HCT116 (cell line): Measurements from ENCODE around the gene KCNJ16. TPM values are rescaled to one million over a fixed set of nuclear protein-coding genes. Genes with fewer than 3 reads are reported as not detected.

Experiments
- ATAC-seq: fragments of 200-7000 bp; cut with Tn5 transposase; 2 replicates; pipeline ENCODE4 v1.9.1; 2020; ENCODE audit warnings: mild to moderate bottlenecking, moderate library complexity
- BruUV-seq: library from RNA; stranded (reverse); fragments of 400-500 nt; replicated peaks from 2 replicates; lab custom pipeline; 2021; lab: Mats Ljungman, UMichigan
- CTCF ChIA-PET: fragments of 300-600 bp; sonication (Branson Sonifier 250); formaldehyde crosslinking; loops from one replicate; lab custom pipeline; 2021; ENCODE audit warnings: antibody characterized with exemption; lab: Charles Lee
- POLR2A ChIA-PET: fragments of 300-600, 350-600 bp; sonication (Branson Sonifier 250); formaldehyde crosslinking; loops from one replicate; lab custom pipeline; 2021; ENCODE audit warnings: antibody characterized with exemption; lab: Charles Lee
- RAD21 ChIA-PET, 2 experiments: fragments of 300-600 bp; sonication (Branson Sonifier 250); formaldehyde crosslinking; loops; one replicate each; lab custom pipeline; 2023; ENCODE audit warnings: low total read pairs in 2 of 2; ENCODE audit not compliant: uncharacterized antibody in 2 of 2, unreplicated experiment in 2 of 2, low non-redundant PET in 1 of 2; lab: Charles Lee
- DNase-seq: peaks from one replicate; pipeline ENCODE4 v3.0.0-alpha.2; 2010; ENCODE audit warnings: low read depth, low spot score
- H2AFZ ChIP-seq: fragments of 200-600 bp; shearing (Covaris generic), sonication (generic); 2 replicates; pipeline ENCODE4 v1.6.1; 2017; ENCODE audit warnings: low read depth, mixed run types, mixed read lengths, antibody characterized with exemption, low read length; ENCODE audit not compliant: poor library complexity, severe bottlenecking
- H3K27ac ChIP-seq: 2 replicates; pipeline ENCODE4 v1.5.1; 2012; ENCODE audit warnings: low read depth, low read length
- H3K27me3 ChIP-seq: fragments of 200-600 bp; sonication (generic); 2 replicates; pipeline ENCODE4 v1.6.1; 2016; ENCODE audit warnings: mixed run types, low read length, mixed read lengths; ENCODE audit not compliant: insufficient read depth
- H3K36me3 ChIP-seq, 2 experiments: fragments of 200-500 bp in 1 of 2; fragments of 200-600 bp in 1 of 2; sonication (Bioruptor generic) in 1 of 2; sonication (generic) in 1 of 2; 2 replicates each; pipeline versions ENCODE4 v1.5.1 to v1.6.1; 2014 to 2016; ENCODE audit warnings: low read length in 2 of 2, inconsistent platforms in 1 of 2, mixed read lengths in 1 of 2, mixed run types in 1 of 2; ENCODE audit not compliant: insufficient read depth in 2 of 2, control insufficient read depth in 1 of 2
- H3K4me1 ChIP-seq, 2 experiments: fragments of 200-600 bp in 1 of 2; sonication (generic) in 1 of 2; 2 replicates each; pipeline versions ENCODE4 v1.5.1 to v1.6.1; 2012 to 2017; ENCODE audit warnings: low read length in 2 of 2, inconsistent platforms in 1 of 2, mild to moderate bottlenecking in 1 of 2, mixed read lengths in 1 of 2, mixed run types in 1 of 2, moderate library complexity in 1 of 2; ENCODE audit not compliant: insufficient read depth in 2 of 2, control insufficient read depth in 1 of 2
- H3K4me2 ChIP-seq: fragments of 200-600 bp; sonication (generic); 2 replicates; pipeline ENCODE4 v1.6.1; 2017; ENCODE audit warnings: mixed run types, low read length, mixed read lengths
- H3K4me3 ChIP-seq, 2 experiments: fragments of 200-600 bp in 1 of 2; sonication (generic) in 1 of 2; replicated peaks in 1 of 2; 2 replicates each; pipeline ENCODE4 v1.5.1; 2011 to 2016; ENCODE audit warnings: low read length in 2 of 2, control low read depth in 1 of 2, low read depth in 1 of 2, mild to moderate bottlenecking in 1 of 2, mixed read lengths in 1 of 2, mixed run types in 1 of 2
- H3K79me2 ChIP-seq: fragments of 200-600 bp; sonication (generic); 2 replicates; pipeline ENCODE4 v1.6.1; 2017; ENCODE audit warnings: mild to moderate bottlenecking, mixed run types, low read length, moderate library complexity, mixed read lengths; ENCODE audit not compliant: insufficient read depth
- H3K9ac ChIP-seq: fragments of 200-600 bp; sonication (generic); 2 replicates; pipeline ENCODE4 v1.6.1; 2016; ENCODE audit warnings: low read length, mixed read lengths
- H3K9me2 ChIP-seq: fragments of 200-600 bp; sonication (generic), shearing (Covaris generic); 2 replicates; pipeline ENCODE4 v1.6.1; 2017; ENCODE audit warnings: mixed run types, mild to moderate bottlenecking, moderate library complexity; ENCODE audit not compliant: insufficient read depth
- H3K9me3 ChIP-seq, 2 experiments: fragments of 200-500 bp in 1 of 2; fragments of 200-600 bp in 1 of 2; sonication (Bioruptor generic) in 1 of 2; sonication (generic) in 1 of 2; 2 replicates each; pipeline ENCODE4 v1.6.1; 2014 to 2017; ENCODE audit warnings: low read length in 2 of 2, mixed read lengths in 2 of 2, inconsistent platforms in 1 of 2, low read depth in 1 of 2, mild to moderate bottlenecking in 1 of 2, mixed run types in 1 of 2, moderate library complexity in 1 of 2; ENCODE audit not compliant: control insufficient read depth in 1 of 2, insufficient read depth in 1 of 2
- H4K20me1 ChIP-seq: fragments of 200-600 bp; sonication (generic), shearing (Covaris generic); 2 replicates; pipeline ENCODE4 v1.6.1; 2017; ENCODE audit warnings: mixed run types, mild to moderate bottlenecking, moderate library complexity; ENCODE audit not compliant: insufficient read depth
- EGR1 ChIP-seq: IDR thresholded peaks from 2 replicates; pipeline ENCODE4 v1.6.1; 2012; ENCODE audit warnings: low read depth
- ELF1 ChIP-seq: IDR thresholded peaks from 2 replicates; pipeline ENCODE4 v1.6.1; 2012; ENCODE audit warnings: low read depth, borderline replicate concordance
- JUND ChIP-seq: IDR thresholded peaks from 2 replicates; pipeline ENCODE4 v1.6.1; 2012
- YY1 ChIP-seq: IDR thresholded peaks from 2 replicates; pipeline ENCODE4 v1.6.1; 2011; ENCODE audit warnings: low read length, low read depth, moderate library complexity, mild to moderate bottlenecking; ENCODE audit not compliant: insufficient replicate concordance; ENCODE audit errors: extremely low read depth
- ZFX ChIP-seq: fragments of 450-650 bp; IDR thresholded peaks from 2 replicates; pipeline ENCODE4 v1.6.1; 2017
- intact Hi-C: fragments of 100-400 bp; cut with micrococcal nuclease; formaldehyde crosslinking; loops from 2 replicates; pipeline ENCODE4 v1.10.0; 2022
- total RNA-seq: library from RNA; stranded (reverse); gene quantifications from one replicate; pipeline ENCODE4 v1.2.1, GENCODE V29; 2021; ENCODE audit not compliant: unreplicated experiment
- TF ChIP-seq, protein P1 (sequence below): IDR thresholded peaks from 2 replicates; pipeline ENCODE4 v1.6.1; 2011; ENCODE audit warnings: mild to moderate bottlenecking, low read length, moderate library complexity; ENCODE audit not compliant: insufficient replicate concordance; ENCODE audit errors: extremely low read depth

Gene KCNJ16
- total RNA-seq, 1 experiment from 2014 or later = not detected

DNA sequence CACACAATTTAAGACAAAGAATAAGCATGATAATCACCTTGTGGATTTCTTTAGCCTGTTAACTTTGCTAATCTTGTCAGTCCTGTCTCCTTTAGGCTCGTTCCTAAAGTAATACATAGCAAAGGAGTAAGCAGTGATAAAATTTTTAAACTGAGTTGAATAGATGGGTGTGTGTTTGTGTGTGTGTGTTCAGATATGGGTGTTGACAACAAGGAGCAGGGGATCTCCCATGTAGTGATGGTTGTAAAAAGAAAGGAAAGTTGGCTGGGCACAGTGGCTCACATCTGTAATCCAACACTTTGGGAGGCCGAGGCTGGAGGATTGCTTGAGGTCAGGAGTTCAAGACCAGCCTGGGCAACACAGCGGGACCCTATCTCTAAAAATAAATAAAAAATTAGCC is 49.7 kb downstream of the KCNJ16 start:
- RAD21 ChIA-PET = no interaction called here
- no peaks in the 10 kb centered on the region for H4K20me1 ChIP-seq
- no peak overlapping the region for H3K4me3 ChIP-seq
- no peaks in the 10 kb centered on the region for H3K9me2 ChIP-seq
- no peak overlapping the region for H3K9ac ChIP-seq
- H2AFZ ChIP-seq = no peak overlapping the region
- CTCF ChIA-PET = no interaction called here
- no peaks in the 10 kb centered on the region for H3K27me3 ChIP-seq
- H3K4me1 ChIP-seq = no peaks in the 10 kb centered on the region
- DNase-seq = no peak
- no peak for TF ChIP-seq ZFX
- no peak for TF ChIP-seq ELF1
- TF ChIP-seq, protein P1, sequence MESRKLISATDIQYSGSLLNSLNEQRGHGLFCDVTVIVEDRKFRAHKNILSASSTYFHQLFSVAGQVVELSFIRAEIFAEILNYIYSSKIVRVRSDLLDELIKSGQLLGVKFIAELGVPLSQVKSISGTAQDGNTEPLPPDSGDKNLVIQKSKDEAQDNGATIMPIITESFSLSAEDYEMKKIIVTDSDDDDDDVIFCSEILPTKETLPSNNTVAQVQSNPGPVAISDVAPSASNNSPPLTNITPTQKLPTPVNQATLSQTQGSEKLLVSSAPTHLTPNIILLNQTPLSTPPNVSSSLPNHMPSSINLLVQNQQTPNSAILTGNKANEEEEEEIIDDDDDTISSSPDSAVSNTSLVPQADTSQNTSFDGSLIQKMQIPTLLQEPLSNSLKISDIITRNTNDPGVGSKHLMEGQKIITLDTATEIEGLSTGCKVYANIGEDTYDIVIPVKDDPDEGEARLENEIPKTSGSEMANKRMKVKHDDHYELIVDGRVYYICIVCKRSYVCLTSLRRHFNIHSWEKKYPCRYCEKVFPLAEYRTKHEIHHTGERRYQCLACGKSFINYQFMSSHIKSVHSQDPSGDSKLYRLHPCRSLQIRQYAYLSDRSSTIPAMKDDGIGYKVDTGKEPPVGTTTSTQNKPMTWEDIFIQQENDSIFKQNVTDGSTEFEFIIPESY = no peak
- TF ChIP-seq, all 23 proteins: peak for 0
- BruUV-seq = no TSS peak
- Histone ChIP-seq H3K36me3 (no peaks in the 10 kb centered on the region), H3K9me3 (peaks cover 7 to 11% of the 10 kb centered on the region in 2 experiments; a peak in 2 of 4 replicates), H3K4me2 (no peak overlapping the region), H3K79me2 (no peaks in the 10 kb centered on the region), H3K27ac (no peak overlapping the region)
- POLR2A ChIA-PET = no interaction called here
- no peak for ATAC-seq
- intact Hi-C loops = no loop called here

DNA sequence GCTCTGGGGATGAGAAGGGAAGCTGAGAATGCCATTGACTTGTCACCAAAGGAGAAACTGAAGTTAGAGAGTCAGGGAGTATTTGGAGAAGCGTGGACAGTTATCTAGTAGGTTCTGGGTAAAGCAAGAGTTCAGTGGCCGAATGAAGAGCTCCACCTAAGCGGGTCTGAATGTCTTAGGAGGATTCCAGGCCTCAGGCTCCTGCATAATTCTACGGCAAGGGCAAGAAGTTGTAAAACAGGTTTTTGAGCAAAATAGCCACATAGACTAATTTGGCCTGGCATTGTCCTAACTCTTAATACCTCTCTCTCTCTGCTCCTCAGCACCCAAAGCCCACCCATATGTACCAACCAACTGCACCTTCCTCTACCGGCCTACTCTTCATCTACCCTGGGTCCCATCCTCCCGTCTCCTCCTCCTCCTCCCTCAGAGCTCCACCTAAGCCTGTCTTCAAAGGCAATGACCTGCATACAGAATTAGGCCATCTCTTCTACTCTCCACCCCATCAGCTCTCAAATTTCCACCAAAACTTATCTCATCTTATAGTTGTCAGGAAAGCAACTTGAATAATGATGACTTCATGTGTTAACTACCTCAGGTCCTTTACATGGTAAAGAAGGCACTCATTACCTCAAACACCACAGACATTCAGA is 52.3 kb downstream of the KCNJ16 start:
- BruUV-seq = no TSS peak
- ChIA-PET POLR2A (no interaction called here), CTCF (no interaction called here), RAD21 (no interaction called here)
- Histone ChIP-seq H3K9me3 (peaks cover 10 to 19% of the 10 kb centered on the region in 2 experiments; a peak in 2 of 4 replicates), H3K9ac (no peak overlapping the region), H2AFZ (no peak overlapping the region), H3K4me1 (no peaks in the 10 kb centered on the region), H3K27ac (no peak overlapping the region), H3K79me2 (no peaks in the 10 kb centered on the region), H3K4me2 (no peak overlapping the region), H3K4me3 (no peak overlapping the region), H3K36me3 (no peaks in the 10 kb centered on the region), H3K27me3 (no peaks in the 10 kb centered on the region), H3K9me2 (no peaks in the 10 kb centered on the region), H4K20me1 (no peaks in the 10 kb centered on the region)
- no peak for DNase-seq
- intact Hi-C loops = no loop called here
- ATAC-seq = no peak
- TF ChIP-seq ZFX = no peak
- TF ChIP-seq ELF1 = no peak
- TF ChIP-seq JUND = no peak
- TF ChIP-seq EGR1 = no peak
- no peak for TF ChIP-seq YY1
- TF ChIP-seq, all 23 proteins: peak for 0
